NCI-H128 (cell line): ENCODE results near the gene TMEM185A.
"Not testable (repeated sequence)": the region's sequence is repeated elsewhere in the genome, so short reads cannot be mapped to it uniquely, and the experiment has no call there.

ENCODE experiments used
- DNase-seq: peaks from one replicate; lab custom pipeline; 2025; ENCODE audit not compliant: unreplicated experiment; lab: John Stamatoyannopoulos, UW

The TMEM185A gene

DNA sequence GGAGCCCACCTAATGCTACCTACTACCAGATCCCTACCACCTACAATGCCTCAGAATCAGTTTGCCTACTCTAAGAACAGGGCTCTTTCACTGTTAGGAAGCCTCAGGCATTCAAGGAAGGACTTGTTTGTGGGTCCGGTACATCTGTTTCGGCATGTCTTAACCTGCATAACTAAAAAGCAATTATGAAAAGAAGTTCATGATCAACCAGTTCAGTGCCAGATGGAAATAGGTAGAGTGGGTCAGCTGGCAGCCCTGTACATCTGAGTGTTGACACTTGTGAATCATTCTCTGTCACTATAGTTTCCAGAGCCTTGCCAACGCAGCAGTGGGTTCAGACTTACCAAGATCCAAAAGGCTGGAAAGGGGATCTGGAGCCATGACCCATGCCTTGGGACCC lies 3.3 kb downstream of the TMEM185A start:
- no peak for DNase-seq

DNA sequence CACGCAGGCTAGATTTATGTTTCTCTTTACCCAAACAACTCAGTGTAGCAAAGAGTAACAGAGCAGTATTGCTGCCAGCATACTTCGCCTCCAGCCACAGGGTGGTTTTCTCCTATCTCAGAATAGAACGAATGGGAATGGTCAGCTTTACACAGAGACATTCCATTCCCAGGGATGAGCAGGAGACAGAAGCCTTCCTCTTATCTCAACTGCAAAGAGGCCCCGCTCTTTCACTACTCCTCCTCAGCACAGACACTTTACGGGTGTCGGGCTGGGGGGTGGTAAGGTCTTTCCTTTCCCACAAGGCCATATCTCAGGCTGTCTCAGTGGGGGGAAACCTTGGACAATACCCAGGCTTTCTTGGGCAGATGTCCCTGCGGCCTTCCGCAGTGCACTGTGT lies 4.8 kb downstream of the TMEM185A start:
- not testable (repeated sequence) for DNase-seq

DNA sequence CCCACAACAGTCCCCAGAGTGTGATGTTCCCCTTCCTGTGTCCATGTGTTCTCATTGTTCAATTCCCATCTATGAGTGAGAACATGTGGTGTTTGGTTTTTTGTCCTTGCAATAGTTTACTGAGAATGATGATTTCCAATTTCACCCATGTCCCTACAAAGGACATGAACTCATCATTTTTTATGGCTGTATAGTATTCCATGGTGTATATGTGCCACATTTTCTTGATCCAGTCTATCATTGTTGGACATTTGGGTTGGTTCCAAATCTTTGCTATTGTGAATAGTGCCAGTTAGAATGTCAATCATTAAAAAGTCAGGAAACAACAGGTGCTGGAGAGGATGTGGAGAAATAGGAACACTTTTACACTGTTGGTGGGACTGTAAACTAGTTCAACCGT lies 11.9 kb downstream of the TMEM185A start:
- DNase-seq, result not testable (repeated sequence)

DNA sequence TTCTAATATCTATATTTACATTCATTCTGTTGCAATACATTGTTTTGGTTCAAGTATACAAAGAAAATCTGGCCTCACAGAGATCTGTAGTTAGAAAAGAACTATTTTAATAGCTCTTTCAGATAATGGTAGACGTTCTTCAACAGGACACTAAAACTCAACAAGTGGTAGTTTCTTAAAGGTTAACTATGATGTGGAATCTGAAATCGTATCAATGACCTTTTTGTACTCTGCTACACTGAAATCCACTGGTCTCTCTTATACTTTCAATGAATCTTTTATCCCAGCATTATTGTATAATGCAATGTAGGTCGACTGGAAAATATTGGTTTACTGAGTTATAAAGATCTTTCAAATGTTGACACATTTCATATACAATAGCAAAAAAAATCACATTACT lies 12.7 kb downstream of the TMEM185A start:
- no peak for DNase-seq

- DNase-seq, result no peak
These were observed 19.9 kb downstream of the TMEM185A start for GRCh38 chrX:149611623-149612175.

DNA sequence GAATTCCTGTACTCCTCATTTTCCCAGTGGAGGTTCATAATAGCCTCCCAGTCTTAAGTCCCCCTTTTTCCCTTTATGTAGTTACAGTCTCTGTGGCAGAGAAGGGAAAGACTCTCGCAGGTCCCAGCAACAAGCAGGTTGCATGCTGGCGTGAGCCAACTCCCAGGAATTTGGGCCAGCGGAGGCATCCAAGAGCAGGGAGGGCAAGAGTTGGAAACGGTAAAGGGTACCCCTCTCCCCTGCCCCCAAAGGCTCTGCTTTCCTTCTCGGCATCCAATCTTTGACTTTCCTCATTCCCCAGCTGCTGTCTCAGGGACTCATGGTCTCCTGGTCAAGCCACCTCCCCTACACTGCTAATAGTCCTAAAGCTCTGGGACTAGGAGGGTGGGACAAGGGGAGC lies 21.1 kb downstream of the TMEM185A start:
- no peak for DNase-seq

GRCh38 chrX:149607699-149608098 lies 23.9 kb downstream of the TMEM185A start:
- no peak for DNase-seq

DNA sequence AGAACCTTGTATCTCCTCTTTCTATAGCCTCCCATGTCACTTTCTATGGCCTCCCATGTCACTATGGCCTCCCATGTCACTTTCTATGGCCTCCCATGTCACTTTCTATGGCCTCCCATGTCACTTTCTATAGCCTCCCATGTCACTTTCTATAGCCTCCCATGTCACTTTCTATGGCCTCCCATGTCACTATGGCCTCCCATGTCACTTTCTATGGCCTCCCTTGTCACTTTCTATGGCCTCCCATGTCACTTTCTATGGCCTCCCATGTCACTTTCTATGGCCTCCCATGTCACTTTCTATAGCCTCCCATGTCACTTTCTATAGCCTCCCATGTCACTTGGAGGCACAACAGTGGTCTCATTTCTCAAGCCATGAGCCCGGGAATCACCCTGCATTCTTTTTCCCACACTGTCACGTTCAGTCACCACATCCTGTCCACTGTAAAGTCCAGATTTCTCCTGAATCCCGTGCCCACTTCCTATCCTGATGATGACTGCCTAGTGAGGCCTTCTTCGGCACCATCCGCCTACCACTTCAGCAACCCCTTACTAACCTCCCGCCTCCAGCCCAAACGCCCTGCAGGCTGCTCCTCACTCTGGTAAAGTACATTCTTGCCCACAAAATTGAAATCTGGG lies 26.2 kb downstream of the TMEM185A start:
- not testable (repeated sequence) for DNase-seq

DNA sequence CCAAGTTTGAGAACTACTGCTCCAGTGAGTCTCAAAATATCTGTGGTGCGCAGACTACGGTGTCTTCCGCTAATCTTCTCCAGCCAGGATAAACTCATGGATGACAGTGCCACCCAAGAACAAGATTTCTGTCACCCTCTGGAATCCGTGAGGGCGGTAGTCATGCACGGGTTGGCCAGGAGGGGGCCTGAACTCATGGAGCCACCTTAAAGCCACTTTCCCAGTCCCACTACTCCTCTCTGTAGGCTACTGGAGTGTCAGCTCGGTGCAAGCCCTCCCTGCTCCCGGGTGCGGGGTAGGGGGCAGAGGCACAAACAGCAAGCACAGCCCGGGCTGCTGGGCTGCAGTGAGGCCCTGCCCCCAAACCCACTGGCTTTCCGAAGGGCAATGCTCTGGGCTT lies 33.0 kb downstream of the TMEM185A start:
- DNase-seq, result not testable (repeated sequence)

- not testable (repeated sequence) for DNase-seq
These were observed 35.6 kb downstream of the TMEM185A start for GRCh38 chrX:149595943-149596342.

DNA sequence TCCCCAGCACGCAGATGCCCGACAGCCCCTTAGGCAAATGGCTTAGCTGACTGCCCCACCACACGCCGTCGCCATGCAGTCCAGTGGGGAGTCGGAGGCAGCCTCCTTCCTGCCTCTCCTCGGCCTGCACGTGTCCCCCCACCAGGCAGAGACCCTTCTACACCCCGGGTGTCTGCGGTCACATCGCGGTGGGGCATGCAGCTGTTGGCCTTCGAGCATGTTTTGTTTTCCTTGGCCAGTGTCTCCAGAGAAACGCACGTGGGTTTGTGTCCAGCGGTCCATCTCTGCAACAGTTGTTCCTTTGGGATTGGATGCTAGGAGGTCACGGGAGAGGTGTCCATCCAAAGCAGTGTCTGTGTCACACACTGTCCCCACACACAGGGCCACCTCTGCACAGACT lies 36.4 kb downstream of the TMEM185A start, which contains the start of gene HSFX2:
HSFX2 (minus strand) TSS at position 101 of the 400 bp plus-strand sequence. CDS start 614 bp downstream, outside the sequence.
- not testable (repeated sequence) for DNase-seq

GRCh38 chrX:149590993-149591392 lies 40.6 kb downstream of the TMEM185A start:
- DNase-seq, result not testable (repeated sequence)

DNA sequence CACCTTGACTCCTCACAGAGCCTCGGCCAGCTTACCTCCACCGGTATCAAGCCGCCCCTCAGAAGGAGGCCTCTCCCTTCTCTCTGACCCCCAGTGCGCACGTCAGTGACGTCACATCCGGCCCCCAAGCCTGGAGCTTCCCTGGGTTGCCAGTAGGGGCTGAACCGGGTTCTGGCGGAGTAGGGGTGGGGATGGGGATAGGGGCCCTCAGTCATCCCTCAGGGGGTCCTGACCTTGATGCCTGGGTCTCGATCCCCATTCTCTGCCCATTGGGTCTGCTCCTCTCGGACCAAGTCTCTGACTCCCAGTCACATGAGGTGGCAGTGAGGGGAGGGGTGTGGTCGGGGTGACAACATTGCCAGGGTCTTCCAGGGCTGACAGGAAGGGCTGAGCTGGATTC lies 44.2 kb downstream of the TMEM185A start, which contains the start of gene MAGEA9B:
MAGEA9B (minus strand) TSS at position 101 of the 400 bp plus-strand sequence. CDS start 4,280 bp downstream, outside the sequence.
- DNase-seq, result not testable (repeated sequence)

- not testable (repeated sequence) for DNase-seq
These were observed 46.0 kb downstream of the TMEM185A start for GRCh38 chrX:149585631-149586030.

DNA sequence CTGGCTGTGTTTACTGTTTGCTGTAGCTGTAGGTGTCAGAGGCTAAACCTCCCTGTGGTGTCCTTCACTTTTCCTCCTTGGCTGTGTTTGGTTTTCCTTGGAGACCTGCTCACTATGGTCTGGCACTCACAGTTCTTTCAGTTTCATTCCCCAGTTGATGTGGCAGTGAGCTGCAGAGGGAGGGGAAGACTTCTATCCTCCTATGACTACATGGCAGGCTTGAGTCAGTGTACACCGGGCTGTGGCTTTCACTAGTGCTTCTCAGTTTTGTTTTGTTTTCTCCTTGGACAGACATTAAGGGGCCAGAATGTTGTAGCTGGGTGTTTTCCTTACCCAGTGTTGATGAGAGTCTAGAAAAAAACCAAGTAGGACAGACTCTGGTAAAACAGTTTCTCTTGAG lies 58.1 kb downstream of the TMEM185A start:
- DNase-seq, result not testable (repeated sequence)

DNA sequence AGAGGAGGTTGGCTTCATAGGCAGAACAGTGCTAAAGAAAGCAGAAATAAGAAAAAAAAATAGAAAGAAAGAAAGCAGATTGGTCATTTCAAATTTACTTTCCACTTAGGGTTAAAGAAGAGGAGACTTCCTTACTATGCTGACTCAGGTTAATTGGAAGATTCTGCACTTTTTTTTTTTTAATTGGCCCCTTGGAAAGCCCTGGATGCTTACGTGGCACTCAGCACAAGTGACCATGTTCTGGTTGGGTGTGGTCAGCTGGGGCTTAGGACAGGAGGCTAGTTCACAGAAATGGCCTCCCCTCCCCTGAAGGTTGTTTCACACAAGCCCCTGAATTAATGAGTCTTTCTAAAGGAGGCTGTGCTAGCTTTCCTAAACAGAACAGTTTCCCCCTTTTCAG lies 58.8 kb downstream of the TMEM185A start:
- no peak for DNase-seq

DNA sequence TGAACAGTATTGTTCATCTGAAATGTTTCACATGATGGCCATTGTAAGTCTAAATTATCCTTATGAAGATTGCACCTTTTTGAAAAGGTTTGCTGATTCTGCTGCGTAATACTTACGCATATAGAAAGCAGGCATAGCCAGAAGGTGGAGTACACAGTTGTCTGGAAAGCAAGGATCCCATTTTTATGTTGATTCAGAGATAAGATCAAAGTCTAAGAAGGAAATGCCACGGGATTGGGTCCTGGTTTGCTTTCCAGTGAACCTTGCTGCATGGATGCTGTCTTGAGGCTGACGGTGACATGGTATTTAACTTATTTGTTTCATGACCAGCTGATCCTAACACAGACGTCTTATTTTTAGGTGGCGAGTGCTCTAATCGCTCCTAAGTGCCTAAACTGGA lies 59.8 kb downstream of the TMEM185A start:
- no peak for DNase-seq

- DNase-seq, result no peak
These were observed 60.9 kb downstream of the TMEM185A start for GRCh38 chrX:149570668-149571067.

DNA sequence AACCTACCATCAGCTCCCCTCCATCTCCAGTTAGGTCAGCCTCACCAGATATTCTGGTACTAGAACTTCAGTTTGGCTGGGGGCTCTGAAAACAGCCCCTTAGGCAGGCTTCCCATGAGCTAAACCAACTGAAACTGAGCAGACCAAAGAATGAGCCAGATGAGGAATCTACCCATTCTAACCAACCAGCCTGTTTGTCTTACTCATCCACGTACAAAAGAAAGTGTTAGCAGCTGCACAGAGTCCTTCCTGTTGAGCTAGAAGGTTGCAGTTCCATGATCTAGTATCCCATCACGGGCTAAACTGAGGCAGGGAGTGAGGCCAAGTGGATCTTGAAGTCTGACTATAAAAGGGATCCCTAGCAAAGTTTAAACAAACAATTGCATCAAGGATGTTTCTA lies 61.8 kb downstream of the TMEM185A start:
- no peak for DNase-seq

DNA sequence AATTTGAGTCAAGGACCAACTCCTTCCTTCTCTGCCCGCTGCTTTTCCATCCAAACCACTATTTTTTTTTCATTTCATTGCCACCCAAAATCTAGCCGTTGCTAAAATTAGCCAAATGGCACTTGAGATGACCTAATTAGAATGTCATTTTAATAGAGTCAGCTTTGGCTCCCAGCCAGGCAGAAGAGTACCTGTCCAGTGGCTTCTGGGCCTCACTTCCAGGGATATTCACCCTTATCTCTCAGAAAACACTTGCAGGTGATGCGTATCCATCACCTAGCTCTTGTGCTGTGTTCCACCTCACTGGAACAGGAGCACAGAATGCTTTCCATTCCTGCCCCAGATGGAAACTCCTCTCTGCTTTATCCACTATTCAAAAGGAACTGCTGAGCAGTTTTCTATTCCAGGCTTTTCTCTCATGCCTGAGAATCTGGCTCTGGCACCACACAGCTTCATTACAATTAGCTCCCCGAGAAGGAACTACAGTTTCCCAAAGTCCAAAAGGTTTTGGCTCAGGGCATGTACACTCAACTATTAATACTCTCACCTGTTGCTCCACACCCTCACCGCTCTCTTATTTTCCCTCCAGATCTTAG lies 62.8 kb downstream of the TMEM185A start:
- DNase-seq, result no peak

- DNase-seq, result no peak
These were observed 63.8 kb downstream of the TMEM185A start for GRCh38 chrX:149567621-149568417.
